Measurements from ENCODE around the gene KRTAP4-9.

DNA sequence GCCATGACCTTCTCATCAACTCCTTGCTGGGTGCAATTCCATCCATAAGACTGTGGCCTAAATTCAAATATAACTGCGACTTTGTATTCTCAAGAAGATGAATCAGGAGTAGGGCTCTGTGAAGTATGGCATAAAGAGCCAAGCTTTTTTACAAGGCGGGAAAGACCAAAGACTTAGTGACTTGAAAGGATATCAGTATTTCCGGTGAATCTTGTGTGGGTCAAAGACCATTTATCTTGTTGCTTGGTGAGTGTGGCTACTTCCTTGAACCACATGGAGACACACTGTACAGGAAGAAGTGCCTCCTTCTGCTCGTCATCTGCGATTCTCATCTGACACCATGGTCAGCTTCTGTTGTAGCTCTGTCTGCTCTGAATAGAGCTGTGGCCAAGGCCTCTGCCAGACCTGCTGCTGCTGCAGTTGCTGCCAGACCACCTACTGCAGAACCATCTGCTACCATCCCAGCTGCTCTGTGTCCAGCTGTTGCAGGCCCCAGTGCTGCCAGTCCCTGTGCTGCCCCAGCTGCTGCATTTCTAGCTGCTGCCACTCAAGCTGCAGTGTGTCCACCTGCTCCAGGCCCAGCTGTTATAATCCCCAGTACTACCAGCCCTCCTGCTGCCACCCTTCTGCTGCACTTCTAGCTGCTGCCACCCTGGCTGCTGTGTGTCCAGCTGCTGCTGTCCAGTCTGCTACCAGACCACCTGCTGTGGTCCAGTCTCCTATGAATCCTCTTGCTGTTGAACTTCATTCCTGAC is 33.4 kb upstream of the KRTAP4-9 start:
- TF ChIP-seq, protein P1, sequence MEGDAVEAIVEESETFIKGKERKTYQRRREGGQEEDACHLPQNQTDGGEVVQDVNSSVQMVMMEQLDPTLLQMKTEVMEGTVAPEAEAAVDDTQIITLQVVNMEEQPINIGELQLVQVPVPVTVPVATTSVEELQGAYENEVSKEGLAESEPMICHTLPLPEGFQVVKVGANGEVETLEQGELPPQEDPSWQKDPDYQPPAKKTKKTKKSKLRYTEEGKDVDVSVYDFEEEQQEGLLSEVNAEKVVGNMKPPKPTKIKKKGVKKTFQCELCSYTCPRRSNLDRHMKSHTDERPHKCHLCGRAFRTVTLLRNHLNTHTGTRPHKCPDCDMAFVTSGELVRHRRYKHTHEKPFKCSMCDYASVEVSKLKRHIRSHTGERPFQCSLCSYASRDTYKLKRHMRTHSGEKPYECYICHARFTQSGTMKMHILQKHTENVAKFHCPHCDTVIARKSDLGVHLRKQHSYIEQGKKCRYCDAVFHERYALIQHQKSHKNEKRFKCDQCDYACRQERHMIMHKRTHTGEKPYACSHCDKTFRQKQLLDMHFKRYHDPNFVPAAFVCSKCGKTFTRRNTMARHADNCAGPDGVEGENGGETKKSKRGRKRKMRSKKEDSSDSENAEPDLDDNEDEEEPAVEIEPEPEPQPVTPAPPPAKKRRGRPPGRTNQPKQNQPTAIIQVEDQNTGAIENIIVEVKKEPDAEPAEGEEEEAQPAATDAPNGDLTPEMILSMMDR (IDR thresholded peaks at IDR 0.05), result no peak
- TF ChIP-seq POLR2A (IDR thresholded peaks at IDR 0.05), result no peak

All from adrenal gland (tissue), 5 donors.